Tibial nerve (tissue), 3 donors: ENCODE results near the gene MLLT10.

Experiments used
- POLR2A ChIP-seq, 2 donors: fragments of 450-650 bp; IDR thresholded peaks; one replicate each; pipeline ENCODE4 v1.6.1; 2017; ENCODE audit warnings: antibody characterized with exemption in 2 of 2, mild to moderate bottlenecking in 2 of 2, moderate library complexity in 2 of 2
- TF ChIP-seq, protein P1 (sequence below), 5 experiments: fragments of 200-600 bp in 3 of 5; fragments of 450-650 bp in 2 of 5; sonication (generic) in 3 of 5; IDR thresholded peaks; one replicate each; pipeline ENCODE4 v1.5.1; 2016 to 2019; ENCODE audit warnings: antibody characterized with exemption in 5 of 5, mild to moderate bottlenecking in 3 of 5, moderate library complexity in 2 of 5

- TF ChIP-seq, protein P1, sequence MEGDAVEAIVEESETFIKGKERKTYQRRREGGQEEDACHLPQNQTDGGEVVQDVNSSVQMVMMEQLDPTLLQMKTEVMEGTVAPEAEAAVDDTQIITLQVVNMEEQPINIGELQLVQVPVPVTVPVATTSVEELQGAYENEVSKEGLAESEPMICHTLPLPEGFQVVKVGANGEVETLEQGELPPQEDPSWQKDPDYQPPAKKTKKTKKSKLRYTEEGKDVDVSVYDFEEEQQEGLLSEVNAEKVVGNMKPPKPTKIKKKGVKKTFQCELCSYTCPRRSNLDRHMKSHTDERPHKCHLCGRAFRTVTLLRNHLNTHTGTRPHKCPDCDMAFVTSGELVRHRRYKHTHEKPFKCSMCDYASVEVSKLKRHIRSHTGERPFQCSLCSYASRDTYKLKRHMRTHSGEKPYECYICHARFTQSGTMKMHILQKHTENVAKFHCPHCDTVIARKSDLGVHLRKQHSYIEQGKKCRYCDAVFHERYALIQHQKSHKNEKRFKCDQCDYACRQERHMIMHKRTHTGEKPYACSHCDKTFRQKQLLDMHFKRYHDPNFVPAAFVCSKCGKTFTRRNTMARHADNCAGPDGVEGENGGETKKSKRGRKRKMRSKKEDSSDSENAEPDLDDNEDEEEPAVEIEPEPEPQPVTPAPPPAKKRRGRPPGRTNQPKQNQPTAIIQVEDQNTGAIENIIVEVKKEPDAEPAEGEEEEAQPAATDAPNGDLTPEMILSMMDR (IDR thresholded peaks at IDR 0.05), result no peak
- no peak for TF ChIP-seq POLR2A (IDR thresholded peaks at IDR 0.05)
These were observed 188.2 kb downstream of the MLLT10 start for GRCh38 chr10:21722209-21722608.
